Liver (tissue), 3 donors: ENCODE data around the gene MAPRE2.

Experiments
- CTCF ChIP-seq: fragments of 150-350 bp; IDR thresholded peaks from 2 replicates; pipeline ENCODE4 v1.5.1; 2017; ENCODE audit warnings: improper control_type of control experiment, low read depth, low read length; ENCODE audit not compliant: missing input control
- GABPA ChIP-seq, 2 donors: IDR thresholded peaks in 1 of 2; conservative IDR thresholded peaks in 1 of 2; 2 replicates each; pipeline ENCODE4 v1.6.1; 2016; ENCODE audit warnings: antibody characterized with exemption in 2 of 2, mild to moderate bottlenecking in 1 of 2, moderate library complexity in 1 of 2
- JUND ChIP-seq, 2 donors: IDR thresholded peaks; 2 replicates each; pipeline ENCODE4 v1.6.1; 2016; ENCODE audit warnings: antibody characterized with exemption in 2 of 2
- SP1 ChIP-seq: IDR thresholded peaks from 2 replicates; pipeline ENCODE4 v1.6.1; 2018; ENCODE audit warnings: antibody characterized with exemption, mild to moderate bottlenecking
- TAF1 ChIP-seq: conservative IDR thresholded peaks from 2 replicates; pipeline ENCODE4 v1.6.1; 2016; ENCODE audit warnings: antibody characterized with exemption, mild to moderate bottlenecking
- donor health status: healthy.
- donor health status: healthy.

GRCh38 chr18:35019933-35020332, 21.3 kb upstream of the MAPRE2 start:
- TF ChIP-seq CTCF = no peak
- TF ChIP-seq TAF1 = no peak
- TF ChIP-seq GABPA (IDR thresholded peaks at IDR 0.05 in 1 of 2, conservative IDR thresholded peaks at IDR 0.05 in 1 of 2) = no peak
- TF ChIP-seq JUND (IDR thresholded peaks at IDR 0.05) = no peak
- TF ChIP-seq SP1 = no peak
